RPMI7951 (cell line): ENCODE results near the gene SEC61A1. TPM values are rescaled to one million over a fixed set of nuclear protein-coding genes. Genes with fewer than 3 reads are reported as not detected.

Experiments
- DNase-seq: peaks from one replicate; pipeline ENCODE4 v3.0.0-alpha.2; 2012; ENCODE audit warnings: low read depth
- total RNA-seq: library from RNA; depleted of rRNA; stranded (reverse); fragments of >200 nt; shearing (Covaris generic); gene quantifications from 2 replicates; pipeline ENCODE4 v1.2.3, GENCODE V29; 2014; rRNA removed

Gene SEC61A1
- total RNA-seq, 1 experiment from 2014 or later = 211 TPM

DNA sequence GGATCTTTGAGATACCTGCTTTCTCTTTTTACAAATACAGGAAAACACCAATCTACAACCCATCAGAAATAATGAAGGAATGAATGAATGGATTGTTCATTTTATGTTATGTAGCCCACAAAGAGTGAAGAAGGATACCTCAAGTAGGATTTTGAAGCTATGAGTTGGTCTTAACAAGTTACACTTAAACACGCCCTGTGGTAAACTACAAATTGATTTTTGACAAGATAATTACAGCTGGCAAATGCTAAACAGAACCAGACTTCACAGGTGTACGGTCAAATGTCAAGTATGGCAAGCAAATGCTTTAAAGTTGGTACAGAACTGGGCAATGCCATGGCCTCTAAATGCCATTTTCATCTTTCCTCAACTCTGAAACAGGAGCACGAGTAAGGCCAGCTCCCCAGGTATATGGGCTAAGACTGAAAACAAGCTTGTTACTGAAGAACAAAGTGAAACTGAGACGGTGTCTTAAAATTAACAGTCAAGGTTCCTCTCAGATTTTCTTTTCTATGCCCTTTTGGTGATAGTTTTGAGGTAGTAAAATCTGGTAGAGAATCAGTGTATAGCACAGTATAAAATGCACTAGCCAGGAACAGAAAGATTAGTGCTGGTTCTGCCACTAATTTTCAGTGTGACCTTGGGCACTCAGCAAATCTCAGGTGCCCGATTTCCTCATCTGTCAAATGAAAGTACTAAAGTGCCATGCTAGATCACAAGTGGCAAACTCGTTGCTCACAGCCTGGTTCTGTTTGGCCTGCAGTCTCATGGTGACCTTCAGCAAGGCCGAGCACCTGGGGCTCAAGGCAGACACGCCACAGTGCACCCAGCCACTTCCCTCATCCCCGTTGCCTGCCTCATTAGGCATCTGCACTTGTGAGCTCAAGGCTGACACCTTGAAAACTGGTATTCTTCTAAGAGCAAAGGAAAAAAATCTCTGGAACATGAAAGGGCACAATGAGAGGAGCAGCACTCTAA lies 61.9 kb downstream of the SEC61A1 start:
- no peak for DNase-seq

Other genes starting within 250 kb of the SEC61A1 start
- 42.0 and 48.4 TPM in 2 replicates for gene MGLL, start 229.9 kb upstream of the SEC61A1 start, total RNA-seq
- gene KBTBD12, start 137.2 kb upstream of the SEC61A1 start, total RNA-seq = not detected in 2 replicates
- 115 and 119 TPM in 2 replicates for gene RUVBL1, start 71.4 kb downstream of the SEC61A1 start, total RNA-seq
- gene EEFSEC, start 101.0 kb downstream of the SEC61A1 start, total RNA-seq = 11.1 and 12.6 TPM in 2 replicates